ENCODE measurements around the gene DCST2.

- TF ChIP-seq CTCF (conservative IDR thresholded peaks at IDR 0.05; ENCODE audit: low read length) (peak; percentile 99), EZH2phosphoT487 (IDR thresholded peaks at IDR 0.05; ENCODE audit: borderline replicate concordance) (no peak)
Measured at GRCh38 chr1:155061381-155062150, 28.0 kb upstream of the DCST2 start.
